Middle frontal gyrus (tissue), 1 donor: ENCODE data around the gene STT3B.

Experiments used
- DNase-seq: peaks from one replicate; pipeline ENCODE4 v3.0.0-alpha.2; 2015; ENCODE audit warnings: low spot score; ENCODE audit errors: extremely low spot score

Gene STT3B

GRCh38 chr3:31550452-31551251, 17.9 kb downstream of the STT3B start:
- no peak for DNase-seq

DNA sequence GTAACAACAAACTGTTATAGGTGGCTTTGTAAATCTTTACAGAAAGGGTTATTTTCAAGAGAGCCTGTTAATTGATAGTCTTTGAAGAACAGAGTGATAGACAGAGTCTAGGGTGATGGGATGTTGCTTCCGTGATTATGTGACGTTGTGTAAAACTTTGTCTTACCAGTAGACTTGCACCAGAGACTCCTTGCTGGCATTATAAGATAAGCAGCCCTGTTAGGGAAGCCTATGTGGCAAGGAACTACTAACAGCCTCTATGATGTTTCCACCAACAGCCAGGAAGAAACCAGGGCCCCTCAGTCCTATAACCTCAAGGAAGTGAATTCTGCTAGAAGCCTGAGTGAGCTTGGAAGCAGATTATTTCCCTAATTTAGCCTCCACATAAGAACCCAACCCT, 18.9 kb downstream of the STT3B start:
- DNase-seq = no peak

- no peak for DNase-seq
Measured at GRCh38 chr3:31552103-31552502, 19.4 kb downstream of the STT3B start.

- DNase-seq = no peak
Measured at GRCh38 chr3:31553258-31553657, 20.5 kb downstream of the STT3B start.

- DNase-seq = no peak
Measured at GRCh38 chr3:31555204-31555603, 22.5 kb downstream of the STT3B start.

DNA sequence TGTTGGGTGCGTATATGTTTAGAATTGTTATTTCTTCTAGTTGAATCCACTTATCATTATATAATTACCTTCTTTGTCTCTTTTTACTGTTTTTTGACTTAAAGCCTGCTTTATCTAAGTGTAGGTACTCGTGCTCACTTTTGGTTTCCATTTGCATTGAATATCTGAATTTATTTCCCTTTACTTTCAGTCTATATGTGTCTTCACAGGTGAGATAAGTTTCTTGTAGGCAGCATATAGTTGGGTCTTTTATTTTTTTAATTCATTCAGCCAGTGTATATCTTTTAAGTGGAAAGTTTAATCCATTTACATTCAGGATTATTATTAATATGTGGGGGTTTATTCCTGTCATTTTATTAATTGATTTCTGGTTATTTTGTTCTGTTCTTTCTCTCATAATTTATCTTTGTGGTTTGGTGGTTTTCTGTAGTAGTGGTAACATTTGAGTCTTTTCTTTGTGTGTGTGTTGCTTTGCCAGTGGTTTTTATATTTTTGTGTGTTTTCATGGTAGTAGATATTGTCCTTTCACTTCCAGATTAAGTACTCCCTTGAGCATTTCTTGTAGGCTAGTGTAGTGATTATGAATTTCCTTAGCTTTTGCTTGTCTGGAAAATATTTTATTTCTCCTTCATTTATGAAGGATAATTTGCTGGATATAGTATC, 27.3 kb downstream of the STT3B start:
- DNase-seq = no peak

- no peak for DNase-seq
Measured at GRCh38 chr3:31561891-31562290, 29.2 kb downstream of the STT3B start.

- no peak for DNase-seq
Measured at GRCh38 chr3:31562525-31562924, 29.8 kb downstream of the STT3B start.

- DNase-seq = no peak
Measured at GRCh38 chr3:31565288-31565687, 32.6 kb downstream of the STT3B start.

GRCh38 chr3:31567036-31567435, 34.3 kb downstream of the STT3B start:
- no peak for DNase-seq

DNA sequence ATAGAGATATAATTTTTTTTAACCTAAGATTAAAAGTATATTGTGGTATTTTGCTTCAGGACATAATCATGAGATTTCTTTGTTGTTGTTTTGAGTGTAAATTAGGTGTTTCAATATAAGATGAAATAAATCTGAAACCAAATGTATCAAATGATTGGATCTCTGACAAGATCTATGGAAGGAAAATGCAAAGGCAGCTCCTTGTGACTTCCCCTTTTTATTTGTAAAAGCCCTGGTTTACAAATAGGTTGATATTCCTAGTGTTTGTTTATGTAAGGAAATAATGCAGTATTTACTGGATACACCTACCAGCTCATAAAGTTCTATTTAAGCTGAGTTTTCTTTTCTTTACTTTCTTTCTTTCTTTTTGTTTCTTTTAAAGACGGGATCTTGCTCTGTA, 35.9 kb downstream of the STT3B start:
- no peak for DNase-seq

DNA sequence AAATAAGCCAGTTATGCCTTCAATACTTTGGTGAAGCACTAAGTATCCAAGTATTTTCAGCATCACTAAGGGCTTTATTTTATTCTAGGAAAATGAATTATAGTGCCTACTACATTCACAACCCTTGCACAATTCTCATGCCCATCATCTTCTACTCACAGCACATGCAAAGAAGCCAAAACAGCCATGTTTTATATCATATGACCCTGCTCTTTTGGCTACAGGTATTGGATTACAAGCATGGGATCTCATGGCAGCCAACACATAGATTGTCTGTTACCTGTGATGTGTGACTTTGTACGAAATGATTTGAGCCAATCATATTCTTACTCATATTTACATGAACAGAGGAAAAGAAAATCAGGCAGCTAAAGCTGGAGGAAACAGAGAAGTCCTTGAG, 38.6 kb downstream of the STT3B start:
- no peak for DNase-seq

DNA sequence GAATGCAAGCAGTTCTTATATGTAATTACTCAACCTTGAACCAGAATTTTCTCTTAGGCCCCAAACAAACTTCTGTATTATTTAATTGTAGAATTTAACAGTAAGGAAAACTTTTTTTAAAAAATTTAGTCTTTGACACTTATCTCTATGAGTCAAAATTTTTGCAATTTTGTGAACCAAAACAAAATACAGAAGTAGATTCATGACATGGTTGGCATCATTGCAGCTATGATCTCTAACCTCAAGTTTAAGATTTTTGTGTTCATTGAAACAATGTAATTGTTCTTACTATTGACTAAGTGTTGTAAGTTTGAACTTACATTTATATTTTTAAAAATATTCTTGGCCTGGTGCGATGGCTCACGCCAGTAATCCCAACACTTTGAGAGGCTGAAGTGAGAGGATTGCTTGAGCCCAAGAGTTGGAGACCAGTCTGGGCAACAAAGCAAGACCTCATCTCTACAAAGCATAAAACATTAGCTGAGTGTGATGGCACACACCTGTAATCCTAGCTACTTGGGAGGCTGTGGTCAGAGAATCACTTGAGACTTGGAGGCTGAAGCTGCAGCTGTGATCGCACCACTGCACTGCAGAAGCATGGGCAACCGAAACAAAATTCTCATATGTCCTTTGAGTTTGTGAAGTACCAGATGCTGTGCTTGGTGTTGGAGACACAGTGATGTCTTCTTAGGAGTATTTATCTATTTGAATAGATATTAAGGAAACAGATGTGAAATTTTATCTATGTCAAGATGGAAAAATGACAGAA, 39.7 kb downstream of the STT3B start:
- DNase-seq = no peak

GRCh38 chr3:31573036-31573779, 40.5 kb downstream of the STT3B start:
- DNase-seq = no peak

DNA sequence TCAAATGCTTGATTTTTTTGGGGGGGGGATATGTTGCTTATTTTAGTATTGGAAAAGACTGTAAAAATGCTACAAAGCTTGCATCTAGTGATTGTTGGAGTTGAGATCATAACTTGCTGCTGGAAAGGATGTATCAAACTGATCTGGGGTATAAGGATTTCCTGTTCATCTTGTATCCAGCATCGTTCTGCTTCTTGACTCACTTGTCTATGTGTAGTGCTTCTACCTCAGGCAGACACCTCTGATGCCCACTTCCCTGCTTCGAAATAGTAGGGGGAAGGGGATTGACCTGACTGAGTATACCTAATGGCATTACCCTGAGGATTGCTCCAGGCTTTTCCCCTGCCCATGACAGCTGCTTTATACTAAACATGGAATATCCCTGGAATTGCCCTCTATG, 42.7 kb downstream of the STT3B start:
- DNase-seq = no peak

DNA sequence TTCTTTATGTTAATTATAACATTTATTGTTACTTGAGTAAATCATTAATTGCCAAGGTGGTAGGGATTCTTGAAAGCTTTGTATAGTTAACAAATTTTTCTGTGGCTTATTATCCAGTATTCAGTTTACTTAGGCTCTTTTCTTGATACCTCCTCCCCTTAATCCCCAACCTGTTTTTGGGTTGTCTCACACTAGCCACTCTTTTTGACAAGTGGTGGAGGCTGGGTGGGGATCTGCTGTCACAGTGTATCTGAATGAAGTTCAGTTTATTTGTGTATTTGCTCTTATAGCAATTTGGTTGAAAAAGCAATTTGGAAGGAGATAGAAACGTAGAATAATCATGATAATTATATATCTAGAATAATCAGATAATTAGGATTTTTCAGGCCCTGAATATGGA, 43.8 kb downstream of the STT3B start:
- DNase-seq = no peak

DNA sequence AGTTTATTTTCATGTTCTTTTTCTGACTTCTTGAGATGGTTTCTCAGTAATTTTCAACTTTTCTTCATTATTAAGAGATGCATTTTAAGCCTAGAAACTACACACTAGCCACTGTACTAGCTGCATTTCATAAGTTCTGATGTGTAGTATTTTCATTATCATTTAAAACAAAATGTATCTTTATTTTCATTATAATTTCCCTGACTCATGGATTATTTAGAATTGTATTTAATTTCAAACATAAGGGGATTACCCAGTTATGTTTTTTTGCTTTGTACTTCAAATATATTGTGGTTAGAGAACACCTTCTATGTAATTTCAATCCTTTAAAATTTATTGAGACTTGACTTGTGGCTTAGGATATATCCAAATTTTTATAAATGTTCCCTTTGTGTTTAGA, 44.5 kb downstream of the STT3B start:
- no peak for DNase-seq

DNA sequence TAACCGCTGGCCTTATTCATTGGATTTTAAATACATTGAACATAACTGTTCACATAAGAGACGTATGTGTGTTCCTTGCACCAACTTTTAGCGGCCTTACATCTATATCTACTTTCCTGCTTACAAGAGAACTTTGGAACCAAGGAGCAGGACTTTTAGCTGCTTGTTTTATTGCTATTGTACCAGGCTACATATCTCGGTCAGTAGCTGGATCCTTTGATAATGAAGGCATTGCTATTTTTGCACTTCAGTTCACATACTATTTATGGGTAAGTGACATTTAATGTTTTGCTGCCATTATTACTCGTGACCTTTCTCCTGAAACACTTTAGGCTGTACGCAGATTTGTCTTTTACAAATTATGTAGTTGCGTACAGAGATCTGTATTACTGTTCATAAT, 47.1 kb downstream of the STT3B start:
- no peak for DNase-seq

- DNase-seq = no peak
Measured at GRCh38 chr3:31580645-31581044, 47.9 kb downstream of the STT3B start.

- DNase-seq = no peak
Measured at GRCh38 chr3:31581660-31582059, 48.9 kb downstream of the STT3B start.

DNA sequence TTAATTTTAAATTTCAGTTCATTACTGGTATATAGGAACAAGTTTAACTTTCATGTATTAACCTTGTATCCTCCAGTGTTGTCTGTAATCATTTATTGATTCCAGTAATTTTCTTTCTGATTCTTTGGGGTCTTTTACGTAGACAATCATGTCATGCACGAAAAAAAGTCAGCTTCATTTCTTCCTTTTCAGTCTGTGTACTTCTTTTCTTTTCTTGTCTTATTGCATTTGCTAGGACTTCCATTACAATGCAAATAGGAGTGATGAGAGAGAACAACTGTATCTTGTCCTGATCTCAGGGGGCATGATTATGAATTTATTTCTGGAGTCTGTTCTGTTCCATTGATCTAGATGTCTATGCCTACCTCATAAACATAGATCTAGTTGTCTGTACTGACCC, 56.5 kb downstream of the STT3B start:
- DNase-seq = no peak

- DNase-seq = no peak
Measured at GRCh38 chr3:31590650-31591049, 57.9 kb downstream of the STT3B start.
